Measurements from ENCODE around the gene SHISA5.
A peak's percentile ranks its signal among the peaks of the same experiment; 100 is the strongest.
"Not testable (repeated sequence)": the region's sequence is repeated elsewhere in the genome, so short reads cannot be mapped to it uniquely, and the experiment has no call there.

SHISA5 gene

GRCh38 chr3:48478626-48479555 lies 25.1 kb downstream of the SHISA5 start:
- in situ Hi-C loops (cut with MboI; ENCODE audit: low sequenced_read_pairs, unreplicated experiment) = no loop called here
- no peak for TF ChIP-seq CTCF (IDR thresholded peaks at IDR 0.05; ENCODE audit: borderline replicate concordance, control extremely low read depth, extremely low read depth, insufficient read depth, missing control alignments)
- DNase-seq (ENCODE audit: low spot score) = peak; percentile 45

DNA sequence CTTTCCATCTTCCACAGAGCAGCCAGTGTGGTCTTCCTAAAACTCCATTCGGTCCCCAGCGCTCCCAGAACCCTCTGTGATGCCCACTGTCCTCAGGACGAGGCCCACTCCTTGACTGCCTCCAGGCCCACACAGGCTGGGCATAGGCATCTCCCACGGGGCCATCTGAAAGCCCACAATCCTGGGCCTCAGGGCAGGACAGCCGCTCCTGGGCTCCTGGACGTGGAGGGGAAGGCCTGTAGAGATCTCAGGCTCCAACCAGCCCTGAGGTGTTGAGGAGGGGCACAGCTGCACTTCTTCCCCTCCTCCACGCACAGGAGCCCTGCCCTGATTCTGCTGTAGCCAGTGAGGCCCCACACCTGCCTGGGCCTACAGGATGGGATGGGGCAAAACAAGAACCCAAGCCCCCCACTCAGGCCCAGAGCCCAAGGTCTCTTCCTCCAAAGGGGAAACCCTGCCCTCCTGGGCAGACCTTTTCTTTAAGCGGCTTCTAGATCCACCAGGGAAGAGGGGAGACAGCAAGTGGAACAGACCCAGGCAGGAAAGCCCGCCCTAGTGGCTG lies 25.9 kb downstream of the SHISA5 start:
- in situ Hi-C loops (cut with MboI; ENCODE audit: low sequenced_read_pairs, unreplicated experiment) = no loop called here
- no peak for TF ChIP-seq CTCF (IDR thresholded peaks at IDR 0.05; ENCODE audit: borderline replicate concordance, control extremely low read depth, extremely low read depth, insufficient read depth, missing control alignments)
- no peak for DNase-seq (ENCODE audit: low spot score)

GRCh38 chr3:48476426-48477053 lies 27.4 kb downstream of the SHISA5 start:
- in situ Hi-C loops (cut with MboI; ENCODE audit: low sequenced_read_pairs, unreplicated experiment) = no loop called here
- no peak for TF ChIP-seq CTCF (IDR thresholded peaks at IDR 0.05; ENCODE audit: borderline replicate concordance, control extremely low read depth, extremely low read depth, insufficient read depth, missing control alignments)

DNA sequence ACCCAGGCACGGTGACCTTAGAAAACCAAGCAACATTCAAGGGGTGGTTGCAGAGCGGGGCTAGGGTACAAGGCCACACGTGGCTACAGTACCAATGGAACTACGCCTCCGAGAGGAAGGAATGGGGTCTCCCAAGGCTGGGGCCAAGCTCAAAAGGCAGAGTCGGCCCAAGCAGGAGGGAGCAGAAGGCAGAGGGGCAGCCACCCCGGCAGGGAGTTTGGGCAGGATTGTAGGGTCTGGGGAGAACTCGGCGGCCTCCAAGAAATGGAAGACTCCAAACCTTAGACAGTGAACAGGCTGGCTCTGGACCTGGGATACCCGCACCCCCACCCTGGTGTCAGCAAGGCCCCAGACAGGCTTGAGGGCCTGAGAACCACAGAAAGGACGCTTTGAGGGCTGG lies 28.8 kb downstream of the SHISA5 start:
- DNase-seq (ENCODE audit: low spot score) = no peak
- in situ Hi-C loops (cut with MboI; ENCODE audit: low sequenced_read_pairs, unreplicated experiment) = no loop called here
- TF ChIP-seq CTCF (IDR thresholded peaks at IDR 0.05; ENCODE audit: borderline replicate concordance, control extremely low read depth, extremely low read depth, insufficient read depth, missing control alignments) = no peak

More at GRCh38 chr3:48476426-48477053, 27.4 kb downstream of the SHISA5 start:
- peak; percentile 17 for DNase-seq (ENCODE audit: low spot score)

DNA sequence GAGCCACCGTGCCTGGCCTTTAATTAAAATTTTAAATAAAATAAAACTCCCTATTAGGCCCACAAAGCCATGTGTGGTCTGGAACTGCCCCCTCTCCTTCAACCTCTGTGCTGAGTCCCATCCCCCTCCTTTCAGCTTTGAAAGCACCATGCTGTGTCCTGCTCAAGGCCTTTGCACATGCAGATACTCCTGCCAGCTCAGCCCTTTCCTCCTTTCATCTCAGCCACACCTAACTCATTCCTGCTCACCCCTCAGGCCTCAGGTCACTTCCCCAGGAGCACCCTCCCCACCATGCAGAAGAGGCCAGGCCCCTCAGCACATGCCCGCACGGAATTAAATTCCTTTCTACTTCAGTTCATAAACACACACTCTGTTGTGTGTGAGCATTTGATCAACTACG lies 29.4 kb downstream of the SHISA5 start:
- DNase-seq (ENCODE audit: low spot score) = no peak
- in situ Hi-C loops (cut with MboI; ENCODE audit: low sequenced_read_pairs, unreplicated experiment) = no loop called here
- TF ChIP-seq CTCF (IDR thresholded peaks at IDR 0.05; ENCODE audit: borderline replicate concordance, control extremely low read depth, extremely low read depth, insufficient read depth, missing control alignments) = no peak

DNA sequence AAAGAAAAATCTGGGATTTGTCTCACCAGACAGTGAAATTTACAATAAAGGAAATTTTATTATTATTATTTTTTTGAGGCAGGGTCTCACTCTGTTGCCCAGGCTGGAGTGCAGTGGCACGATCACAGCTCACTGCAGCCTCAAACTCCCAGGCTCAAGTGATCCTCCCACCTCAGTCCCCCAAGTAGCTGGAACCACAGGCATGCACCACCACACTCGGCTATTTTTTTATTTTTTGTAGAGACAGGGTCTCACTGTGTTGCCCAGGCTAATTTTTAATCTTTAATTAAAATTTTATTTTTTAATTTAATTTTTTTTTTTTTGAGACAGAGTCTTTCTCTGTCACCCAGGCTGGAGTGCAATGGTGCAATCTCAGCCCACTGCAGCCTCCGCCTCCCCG lies 29.9 kb downstream of the SHISA5 start:
- DNase-seq (ENCODE audit: low spot score); in situ Hi-C loops (cut with MboI; ENCODE audit: low sequenced_read_pairs, unreplicated experiment): not testable (repeated sequence)

GRCh38 chr3:48473617-48473952 lies 30.4 kb downstream of the SHISA5 start:
- no peak for TF ChIP-seq CTCF (IDR thresholded peaks at IDR 0.05; ENCODE audit: borderline replicate concordance, control extremely low read depth, extremely low read depth, insufficient read depth, missing control alignments)
- in situ Hi-C loops (cut with MboI; ENCODE audit: low sequenced_read_pairs, unreplicated experiment) = no loop called here
- no peak for DNase-seq (ENCODE audit: low spot score)
